ENCODE data around the gene FAM120A. TPM values are rescaled to one million over a fixed set of nuclear protein-coding genes. Genes with fewer than 3 reads are reported as not detected.

FAM120A gene
- total RNA-seq, 1 experiment from 2014 or later = 70.5 TPM

DNA sequence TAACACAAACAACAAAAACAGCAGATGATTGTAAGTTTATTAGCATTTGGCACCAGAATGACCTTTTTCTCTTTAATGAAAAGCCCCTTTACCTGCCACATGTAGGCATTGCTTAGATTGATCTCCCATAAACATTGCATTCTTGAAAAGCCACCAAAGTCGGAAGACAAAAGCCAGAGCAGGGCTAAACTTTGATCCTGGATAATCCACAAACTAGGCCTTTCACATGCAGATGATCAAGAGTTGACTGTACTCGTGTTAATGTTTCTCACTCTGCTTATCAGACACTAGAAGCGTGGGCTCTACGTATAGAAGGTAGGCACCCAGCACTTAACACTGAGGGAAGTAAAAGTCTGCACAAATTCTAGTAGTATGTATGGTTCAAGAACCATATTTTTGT, 103.9 kb downstream of the FAM120A start:
- intact Hi-C loops (cut with micrococcal nuclease; ENCODE audit: unreplicated experiment) (no loop called here), in situ Hi-C loops (cut with HindIII; ENCODE audit: low pct_unique_long_range_greater_than_20kb, low sequenced_read_pairs) (no loop called here)
- DNase-seq (ENCODE audit: low read depth, low spot score) (no peak), ATAC-seq (no peak)
- POLR2A ChIA-PET = no interaction called here
- H3K4me3 ChIP-seq (ENCODE audit: low read depth in 2 of 2, low read length in 2 of 2) = no peak overlapping the region
- H3K27ac ChIP-seq (ENCODE audit: low read length) = no peak overlapping the region
- TF ChIP-seq, protein P1, sequence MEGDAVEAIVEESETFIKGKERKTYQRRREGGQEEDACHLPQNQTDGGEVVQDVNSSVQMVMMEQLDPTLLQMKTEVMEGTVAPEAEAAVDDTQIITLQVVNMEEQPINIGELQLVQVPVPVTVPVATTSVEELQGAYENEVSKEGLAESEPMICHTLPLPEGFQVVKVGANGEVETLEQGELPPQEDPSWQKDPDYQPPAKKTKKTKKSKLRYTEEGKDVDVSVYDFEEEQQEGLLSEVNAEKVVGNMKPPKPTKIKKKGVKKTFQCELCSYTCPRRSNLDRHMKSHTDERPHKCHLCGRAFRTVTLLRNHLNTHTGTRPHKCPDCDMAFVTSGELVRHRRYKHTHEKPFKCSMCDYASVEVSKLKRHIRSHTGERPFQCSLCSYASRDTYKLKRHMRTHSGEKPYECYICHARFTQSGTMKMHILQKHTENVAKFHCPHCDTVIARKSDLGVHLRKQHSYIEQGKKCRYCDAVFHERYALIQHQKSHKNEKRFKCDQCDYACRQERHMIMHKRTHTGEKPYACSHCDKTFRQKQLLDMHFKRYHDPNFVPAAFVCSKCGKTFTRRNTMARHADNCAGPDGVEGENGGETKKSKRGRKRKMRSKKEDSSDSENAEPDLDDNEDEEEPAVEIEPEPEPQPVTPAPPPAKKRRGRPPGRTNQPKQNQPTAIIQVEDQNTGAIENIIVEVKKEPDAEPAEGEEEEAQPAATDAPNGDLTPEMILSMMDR (IDR thresholded peaks at IDR 0.05) = no peak
- TF ChIP-seq, protein P2, sequence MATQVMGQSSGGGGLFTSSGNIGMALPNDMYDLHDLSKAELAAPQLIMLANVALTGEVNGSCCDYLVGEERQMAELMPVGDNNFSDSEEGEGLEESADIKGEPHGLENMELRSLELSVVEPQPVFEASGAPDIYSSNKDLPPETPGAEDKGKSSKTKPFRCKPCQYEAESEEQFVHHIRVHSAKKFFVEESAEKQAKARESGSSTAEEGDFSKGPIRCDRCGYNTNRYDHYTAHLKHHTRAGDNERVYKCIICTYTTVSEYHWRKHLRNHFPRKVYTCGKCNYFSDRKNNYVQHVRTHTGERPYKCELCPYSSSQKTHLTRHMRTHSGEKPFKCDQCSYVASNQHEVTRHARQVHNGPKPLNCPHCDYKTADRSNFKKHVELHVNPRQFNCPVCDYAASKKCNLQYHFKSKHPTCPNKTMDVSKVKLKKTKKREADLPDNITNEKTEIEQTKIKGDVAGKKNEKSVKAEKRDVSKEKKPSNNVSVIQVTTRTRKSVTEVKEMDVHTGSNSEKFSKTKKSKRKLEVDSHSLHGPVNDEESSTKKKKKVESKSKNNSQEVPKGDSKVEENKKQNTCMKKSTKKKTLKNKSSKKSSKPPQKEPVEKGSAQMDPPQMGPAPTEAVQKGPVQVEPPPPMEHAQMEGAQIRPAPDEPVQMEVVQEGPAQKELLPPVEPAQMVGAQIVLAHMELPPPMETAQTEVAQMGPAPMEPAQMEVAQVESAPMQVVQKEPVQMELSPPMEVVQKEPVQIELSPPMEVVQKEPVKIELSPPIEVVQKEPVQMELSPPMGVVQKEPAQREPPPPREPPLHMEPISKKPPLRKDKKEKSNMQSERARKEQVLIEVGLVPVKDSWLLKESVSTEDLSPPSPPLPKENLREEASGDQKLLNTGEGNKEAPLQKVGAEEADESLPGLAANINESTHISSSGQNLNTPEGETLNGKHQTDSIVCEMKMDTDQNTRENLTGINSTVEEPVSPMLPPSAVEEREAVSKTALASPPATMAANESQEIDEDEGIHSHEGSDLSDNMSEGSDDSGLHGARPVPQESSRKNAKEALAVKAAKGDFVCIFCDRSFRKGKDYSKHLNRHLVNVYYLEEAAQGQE (IDR thresholded peaks at IDR 0.05; ENCODE audit: insufficient read depth in 1 of 2, low read depth in 2 of 2, low read length in 1 of 2) = no peak
- no peak for TF ChIP-seq POLR2AphosphoS5 (IDR thresholded peaks at IDR 0.05; ENCODE audit: low read depth, low read length)
- TF ChIP-seq TCF7L2 (IDR thresholded peaks at IDR 0.05; ENCODE audit: low read depth, low read length) = no peak
- no peak for TF ChIP-seq SIN3A (IDR thresholded peaks at IDR 0.05; ENCODE audit: borderline replicate concordance, insufficient read depth, low read depth, low read length)
- H3K4me1 ChIP-seq (ENCODE audit: control insufficient read depth, insufficient read depth, low read length) = no peaks in the 10 kb centered on the region
- H3K36me3 ChIP-seq (ENCODE audit: control insufficient read depth, insufficient read depth, low read length) = peaks cover 18% of the 10 kb centered on the region
- no peaks in the 10 kb centered on the region for H3K9me3 ChIP-seq (ENCODE audit: control insufficient read depth, insufficient read depth, low read depth, low read length)
- no TSS peak for BruUV-seq (replicated peaks)
- no peaks in the 10 kb centered on the region for H3K27me3 ChIP-seq (ENCODE audit: control insufficient read depth, insufficient read depth, low read length)
- CTCF ChIA-PET = no interaction called here

DNA sequence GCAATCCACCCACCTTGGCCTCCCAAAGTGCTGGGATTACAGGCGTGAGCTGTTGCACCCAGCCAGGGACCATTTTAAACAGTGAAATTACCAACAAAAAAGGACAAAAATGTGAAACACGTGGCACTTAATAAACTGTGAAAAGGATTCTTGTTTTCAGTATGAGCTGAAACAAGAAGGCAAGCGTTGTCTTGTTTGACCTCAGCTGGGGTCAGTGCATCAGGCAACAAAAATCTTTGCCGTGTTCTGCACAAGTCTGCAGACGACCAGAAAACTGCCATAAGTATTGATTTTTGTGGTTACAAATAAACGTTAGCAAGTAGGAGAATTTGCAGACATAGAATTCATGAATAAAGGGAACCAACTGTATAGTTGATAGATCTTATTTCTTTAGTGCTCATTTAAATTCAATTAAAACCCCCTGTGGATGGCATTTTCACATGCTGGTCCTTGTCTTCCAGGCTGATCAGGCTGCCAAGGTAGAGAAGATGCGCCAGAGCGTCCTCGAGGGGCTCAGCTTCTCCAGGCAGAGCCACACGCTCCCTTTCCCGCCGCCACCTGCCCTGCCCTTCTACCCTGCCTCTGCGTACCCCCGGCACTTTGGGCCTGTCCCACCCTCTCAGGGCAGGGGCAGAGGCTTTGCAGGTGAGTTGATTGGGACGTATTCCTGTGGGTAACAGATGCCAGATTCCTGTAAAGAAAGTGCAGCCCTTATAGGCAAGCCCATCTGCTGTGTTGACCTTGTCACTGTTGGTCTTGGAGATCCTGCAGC, 106.1 kb downstream of the FAM120A start:
- no peaks in the 10 kb centered on the region for H3K9me3 ChIP-seq (ENCODE audit: control insufficient read depth, insufficient read depth, low read depth, low read length)
- no TSS peak for BruUV-seq (replicated peaks)
- H3K27ac ChIP-seq (ENCODE audit: low read length) = no peak overlapping the region
- TF ChIP-seq TCF7L2 (IDR thresholded peaks at IDR 0.05; ENCODE audit: low read depth, low read length) (no peak), SIN3A (IDR thresholded peaks at IDR 0.05; ENCODE audit: borderline replicate concordance, insufficient read depth, low read depth, low read length) (no peak), POLR2AphosphoS5 (IDR thresholded peaks at IDR 0.05; ENCODE audit: low read depth, low read length) (no peak)
- TF ChIP-seq, protein P1 (IDR thresholded peaks at IDR 0.05) = no peak
- TF ChIP-seq, protein P2 (IDR thresholded peaks at IDR 0.05; ENCODE audit: insufficient read depth in 1 of 2, low read depth in 2 of 2, low read length in 1 of 2) = no peak
- H3K4me1 ChIP-seq (ENCODE audit: control insufficient read depth, insufficient read depth, low read length) = no peaks in the 10 kb centered on the region
- CTCF ChIA-PET = interaction anchor here (0.5 kb wide), 1 partner anchor 449 kb away, joined by 3 read pairs; no protein-coding TSS in a partner anchor
- H3K36me3 ChIP-seq (ENCODE audit: control insufficient read depth, insufficient read depth, low read length) = peaks cover 16% of the 10 kb centered on the region
- no peaks in the 10 kb centered on the region for H3K27me3 ChIP-seq (ENCODE audit: control insufficient read depth, insufficient read depth, low read length)
- no peak overlapping the region for H3K4me3 ChIP-seq (ENCODE audit: low read depth in 2 of 2, low read length in 2 of 2)
- DNase-seq (ENCODE audit: low read depth, low spot score) = no peak
- in situ Hi-C loops (cut with HindIII; ENCODE audit: low pct_unique_long_range_greater_than_20kb, low sequenced_read_pairs) (no loop called here), intact Hi-C loops (cut with micrococcal nuclease; ENCODE audit: unreplicated experiment) (no loop called here)
- POLR2A ChIA-PET = no interaction called here
- ATAC-seq = no peak
